Measurements from ENCODE around the gene ZSWIM8.

GRCh38 chr10:73850211-73850610, 64.8 kb downstream of the ZSWIM8 start:
- no peak for TF ChIP-seq CTCF (IDR thresholded peaks at IDR 0.05; ENCODE audit: extremely low read depth in 1 of 2, insufficient read depth in 1 of 2, low read depth in 1 of 2, low read length in 2 of 2)
- TF ChIP-seq POLR2AphosphoS5 (IDR thresholded peaks at IDR 0.05; ENCODE audit: insufficient read depth, low read depth, low read length) = no peak
- no peak for TF ChIP-seq JUN (IDR thresholded peaks at IDR 0.05; ENCODE audit: borderline replicate concordance, insufficient read depth, insufficient read length, low read depth)
